ENCODE results near the gene PKD1L1.

Gene PKD1L1

GRCh38 chr7:47777531-47778152 lies 170.6 kb downstream of the PKD1L1 start:
- Mint-ChIP-seq H3K4me3 (no peak overlapping the region), H3K27me3 (ENCODE audit: low read depth) (peaks cover 3% of the 10 kb centered on the region), H3K9me3 (no peaks in the 10 kb centered on the region), H3K27ac (no peak overlapping the region), H3K4me1 (ENCODE audit: low read depth) (no peaks in the 10 kb centered on the region), H3K36me3 (ENCODE audit: low read depth) (no peaks in the 10 kb centered on the region)
- DNase-seq (ENCODE audit: low spot score) = no peak

GRCh38 chr7:47776335-47776734 lies 171.9 kb downstream of the PKD1L1 start:
- Mint-ChIP-seq H3K27me3 (ENCODE audit: low read depth) (no peaks in the 10 kb centered on the region), H3K4me1 (ENCODE audit: low read depth) (no peaks in the 10 kb centered on the region), H3K9me3 (no peaks in the 10 kb centered on the region), H3K4me3 (no peak overlapping the region), H3K36me3 (ENCODE audit: low read depth) (no peaks in the 10 kb centered on the region), H3K27ac (no peak overlapping the region)
- DNase-seq (ENCODE audit: low spot score) = no peak

GRCh38 chr7:47775238-47775637 lies 173.0 kb downstream of the PKD1L1 start:
- Mint-ChIP-seq H3K27me3 (ENCODE audit: low read depth) (no peaks in the 10 kb centered on the region), H3K4me3 (no peak overlapping the region), H3K27ac (no peak overlapping the region), H3K36me3 (ENCODE audit: low read depth) (no peaks in the 10 kb centered on the region), H3K9me3 (no peaks in the 10 kb centered on the region), H3K4me1 (ENCODE audit: low read depth) (no peaks in the 10 kb centered on the region)
- DNase-seq (ENCODE audit: low spot score) = no peak

GRCh38 chr7:47772492-47772891 lies 175.8 kb downstream of the PKD1L1 start:
- Mint-ChIP-seq H3K4me3 (no peak overlapping the region), H3K27ac (no peak overlapping the region), H3K27me3 (ENCODE audit: low read depth) (peaks cover 2% of the 10 kb centered on the region), H3K9me3 (no peaks in the 10 kb centered on the region), H3K4me1 (ENCODE audit: low read depth) (peaks cover 2% of the 10 kb centered on the region), H3K36me3 (ENCODE audit: low read depth) (no peaks in the 10 kb centered on the region)
- no peak for DNase-seq (ENCODE audit: low spot score)

GRCh38 chr7:47771990-47772360 lies 176.3 kb downstream of the PKD1L1 start:
- Mint-ChIP-seq H3K4me3 (no peak overlapping the region), H3K9me3 (no peaks in the 10 kb centered on the region), H3K27me3 (ENCODE audit: low read depth) (peaks cover 2% of the 10 kb centered on the region), H3K4me1 (ENCODE audit: low read depth) (peaks cover 2% of the 10 kb centered on the region), H3K27ac (no peak overlapping the region), H3K36me3 (ENCODE audit: low read depth) (no peaks in the 10 kb centered on the region)
- DNase-seq (ENCODE audit: low spot score) = no peak

- DNase-seq (ENCODE audit: low spot score) = no peak
- no peaks in the 10 kb centered on the region for H3K9me3 Mint-ChIP-seq
- peaks cover 2% of the 10 kb centered on the region for H3K27me3 Mint-ChIP-seq (ENCODE audit: low read depth)
- H3K36me3 Mint-ChIP-seq (ENCODE audit: low read depth) = no peaks in the 10 kb centered on the region
- no peak overlapping the region for H3K27ac Mint-ChIP-seq
- H3K4me3 Mint-ChIP-seq = no peak overlapping the region
- H3K4me1 Mint-ChIP-seq (ENCODE audit: low read depth) = peaks cover 2% of the 10 kb centered on the region
Observed at GRCh38 chr7:47771336-47771989, 176.8 kb downstream of the PKD1L1 start.

GRCh38 chr7:47766126-47766525 lies 182.1 kb downstream of the PKD1L1 start:
- H3K4me1 Mint-ChIP-seq (ENCODE audit: low read depth) = peaks cover 2% of the 10 kb centered on the region
- H3K4me3 Mint-ChIP-seq = no peak overlapping the region
- H3K36me3 Mint-ChIP-seq (ENCODE audit: low read depth) = no peaks in the 10 kb centered on the region
- no peak for DNase-seq (ENCODE audit: low spot score)
- H3K9me3 Mint-ChIP-seq = no peaks in the 10 kb centered on the region
- H3K27me3 Mint-ChIP-seq (ENCODE audit: low read depth) = peaks cover 2% of the 10 kb centered on the region
- H3K27ac Mint-ChIP-seq = no peak overlapping the region

- no peak overlapping the region for H3K4me3 Mint-ChIP-seq
- H3K27ac Mint-ChIP-seq = no peak overlapping the region
- DNase-seq (ENCODE audit: low spot score) = no peak
- no peaks in the 10 kb centered on the region for H3K36me3 Mint-ChIP-seq (ENCODE audit: low read depth)
- peaks cover 2% of the 10 kb centered on the region for H3K27me3 Mint-ChIP-seq (ENCODE audit: low read depth)
- peaks cover 2% of the 10 kb centered on the region for H3K4me1 Mint-ChIP-seq (ENCODE audit: low read depth)
- H3K9me3 Mint-ChIP-seq = no peaks in the 10 kb centered on the region
Observed at GRCh38 chr7:47765373-47765979, 182.8 kb downstream of the PKD1L1 start.

- H3K36me3 Mint-ChIP-seq (ENCODE audit: low read depth) = no peaks in the 10 kb centered on the region
- H3K9me3 Mint-ChIP-seq = no peaks in the 10 kb centered on the region
- H3K4me1 Mint-ChIP-seq (ENCODE audit: low read depth) = peaks cover 2% of the 10 kb centered on the region
- H3K27me3 Mint-ChIP-seq (ENCODE audit: low read depth) = peaks cover 2% of the 10 kb centered on the region
- no peak for DNase-seq (ENCODE audit: low spot score)
- no peak overlapping the region for H3K4me3 Mint-ChIP-seq
- no peak overlapping the region for H3K27ac Mint-ChIP-seq
Observed at GRCh38 chr7:47764746-47765145, 183.5 kb downstream of the PKD1L1 start.

GRCh38 chr7:47763063-47763974 lies 184.9 kb downstream of the PKD1L1 start:
- H3K4me1 Mint-ChIP-seq (ENCODE audit: low read depth) = peaks cover 2% of the 10 kb centered on the region
- no peaks in the 10 kb centered on the region for H3K9me3 Mint-ChIP-seq

GRCh38 chr7:47762746-47763062 lies 185.6 kb downstream of the PKD1L1 start:
- H3K36me3 Mint-ChIP-seq (ENCODE audit: low read depth) = no peaks in the 10 kb centered on the region
- peaks cover 2% of the 10 kb centered on the region for H3K27me3 Mint-ChIP-seq (ENCODE audit: low read depth)
- no peak overlapping the region for H3K27ac Mint-ChIP-seq
- no peak overlapping the region for H3K4me3 Mint-ChIP-seq
- H3K9me3 Mint-ChIP-seq = no peaks in the 10 kb centered on the region
- no peak for DNase-seq (ENCODE audit: low spot score)
- peaks cover 2% of the 10 kb centered on the region for H3K4me1 Mint-ChIP-seq (ENCODE audit: low read depth)

More at GRCh38 chr7:47763063-47763974, 184.9 kb downstream of the PKD1L1 start:
- DNase-seq (ENCODE audit: low spot score) = no peak
- H3K27ac Mint-ChIP-seq = no peak overlapping the region
- H3K36me3 Mint-ChIP-seq (ENCODE audit: low read depth) = no peaks in the 10 kb centered on the region
- H3K27me3 Mint-ChIP-seq (ENCODE audit: low read depth) = peaks cover 2% of the 10 kb centered on the region
- no peak overlapping the region for H3K4me3 Mint-ChIP-seq

- Mint-ChIP-seq H3K36me3 (ENCODE audit: low read depth) (no peaks in the 10 kb centered on the region), H3K4me1 (ENCODE audit: low read depth) (no peaks in the 10 kb centered on the region), H3K27me3 (ENCODE audit: low read depth) (no peaks in the 10 kb centered on the region), H3K27ac (no peak overlapping the region), H3K9me3 (no peaks in the 10 kb centered on the region), H3K4me3 (no peak overlapping the region)
- DNase-seq (ENCODE audit: low spot score) = no peak
Observed at GRCh38 chr7:47762207-47762606, 186.1 kb downstream of the PKD1L1 start.

GRCh38 chr7:47759056-47759706 lies 189.1 kb downstream of the PKD1L1 start:
- Mint-ChIP-seq H3K4me1 (ENCODE audit: low read depth) (no peaks in the 10 kb centered on the region), H3K9me3 (no peaks in the 10 kb centered on the region), H3K36me3 (ENCODE audit: low read depth) (no peaks in the 10 kb centered on the region), H3K4me3 (no peak overlapping the region), H3K27me3 (ENCODE audit: low read depth) (peaks cover 1% of the 10 kb centered on the region), H3K27ac (no peak overlapping the region)
- DNase-seq (ENCODE audit: low spot score) = no peak

Data from T-helper 2 cell treated with Interferon-gamma antibody and Interleukin-4, amounts not matched to agents 5 μg/mL and 100 μg/mL, for 36 hours (primary cell).